Gastrocnemius medialis (tissue), 4 donors: Measurements from ENCODE around the gene KHDRBS2.

Experiments
- POLR2A ChIP-seq, 2 donors: fragments of 450-650 bp; IDR thresholded peaks; one replicate each; pipeline ENCODE4 v1.6.1; 2017; ENCODE audit warnings: antibody characterized with exemption in 2 of 2, mild to moderate bottlenecking in 2 of 2, moderate library complexity in 2 of 2
- TF ChIP-seq, protein P1 (sequence below), 5 experiments: fragments of 450-650 bp in 3 of 5; fragments of 200-600 bp in 2 of 5; sonication (generic) in 2 of 5; IDR thresholded peaks in 4 of 5; conservative IDR thresholded peaks in 1 of 5; 1 replicate in 4 of 5; 2 replicates in 1 of 5; pipeline ENCODE4 v1.5.1; 2016 to 2019; ENCODE audit warnings: antibody characterized with exemption in 5 of 5, mild to moderate bottlenecking in 3 of 5, moderate library complexity in 3 of 5

DNA sequence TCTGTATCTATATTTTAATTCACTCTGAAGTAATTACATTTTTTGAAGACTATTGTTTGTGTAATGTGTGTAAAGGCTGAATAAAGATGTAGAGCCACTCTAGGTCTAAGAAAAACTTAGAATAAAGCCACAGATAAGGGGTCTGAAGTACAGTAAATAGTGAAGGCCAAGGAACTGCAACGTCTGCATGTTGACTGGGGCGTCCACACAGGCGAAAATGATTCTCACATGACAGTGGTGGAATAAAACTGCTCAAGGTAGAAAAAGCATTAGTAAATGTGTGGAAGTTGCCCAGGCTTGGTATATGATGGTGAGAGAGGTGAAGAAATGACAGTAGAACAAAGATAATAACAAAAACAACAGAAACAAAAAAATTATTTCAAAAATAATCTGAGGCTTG lies 196.2 kb downstream of the KHDRBS2 start:
- TF ChIP-seq, protein P1, sequence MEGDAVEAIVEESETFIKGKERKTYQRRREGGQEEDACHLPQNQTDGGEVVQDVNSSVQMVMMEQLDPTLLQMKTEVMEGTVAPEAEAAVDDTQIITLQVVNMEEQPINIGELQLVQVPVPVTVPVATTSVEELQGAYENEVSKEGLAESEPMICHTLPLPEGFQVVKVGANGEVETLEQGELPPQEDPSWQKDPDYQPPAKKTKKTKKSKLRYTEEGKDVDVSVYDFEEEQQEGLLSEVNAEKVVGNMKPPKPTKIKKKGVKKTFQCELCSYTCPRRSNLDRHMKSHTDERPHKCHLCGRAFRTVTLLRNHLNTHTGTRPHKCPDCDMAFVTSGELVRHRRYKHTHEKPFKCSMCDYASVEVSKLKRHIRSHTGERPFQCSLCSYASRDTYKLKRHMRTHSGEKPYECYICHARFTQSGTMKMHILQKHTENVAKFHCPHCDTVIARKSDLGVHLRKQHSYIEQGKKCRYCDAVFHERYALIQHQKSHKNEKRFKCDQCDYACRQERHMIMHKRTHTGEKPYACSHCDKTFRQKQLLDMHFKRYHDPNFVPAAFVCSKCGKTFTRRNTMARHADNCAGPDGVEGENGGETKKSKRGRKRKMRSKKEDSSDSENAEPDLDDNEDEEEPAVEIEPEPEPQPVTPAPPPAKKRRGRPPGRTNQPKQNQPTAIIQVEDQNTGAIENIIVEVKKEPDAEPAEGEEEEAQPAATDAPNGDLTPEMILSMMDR (IDR thresholded peaks at IDR 0.05 in 4 of 5, conservative IDR thresholded peaks at IDR 0.05 in 1 of 5), result no peak
- TF ChIP-seq POLR2A (IDR thresholded peaks at IDR 0.05), result no peak
